HG02884 (cell line): Measurements from ENCODE around the gene MGAT3.

Experiments used
- ATAC-seq: cut with Tn5 transposase; IDR thresholded peaks from one replicate; pipeline ENCODE4 v1.9.1; 2021; ENCODE audit warnings: mild to moderate bottlenecking, moderate library complexity; ENCODE audit not compliant: unreplicated experiment

The MGAT3 gene

DNA sequence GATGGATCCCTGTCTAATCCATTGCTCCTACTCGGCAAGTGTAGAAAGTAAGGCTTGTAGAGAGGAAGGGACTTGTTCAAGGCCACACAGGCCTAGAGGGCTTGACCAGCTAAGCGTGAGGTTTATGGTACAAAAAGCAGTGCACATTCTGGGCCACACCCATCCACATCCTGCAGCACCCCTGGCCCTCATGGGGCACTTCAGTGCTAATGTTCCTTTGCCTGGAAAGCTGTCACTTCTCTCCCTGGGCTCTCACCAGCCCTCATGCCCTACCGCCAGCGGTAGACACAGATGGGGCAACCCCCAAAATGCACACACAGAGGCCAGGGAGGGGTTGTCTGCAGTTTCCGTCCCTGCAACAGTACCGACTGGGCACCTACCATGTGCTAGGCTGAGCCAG is 7.1 kb upstream of the MGAT3 start:
- no peak for ATAC-seq

DNA sequence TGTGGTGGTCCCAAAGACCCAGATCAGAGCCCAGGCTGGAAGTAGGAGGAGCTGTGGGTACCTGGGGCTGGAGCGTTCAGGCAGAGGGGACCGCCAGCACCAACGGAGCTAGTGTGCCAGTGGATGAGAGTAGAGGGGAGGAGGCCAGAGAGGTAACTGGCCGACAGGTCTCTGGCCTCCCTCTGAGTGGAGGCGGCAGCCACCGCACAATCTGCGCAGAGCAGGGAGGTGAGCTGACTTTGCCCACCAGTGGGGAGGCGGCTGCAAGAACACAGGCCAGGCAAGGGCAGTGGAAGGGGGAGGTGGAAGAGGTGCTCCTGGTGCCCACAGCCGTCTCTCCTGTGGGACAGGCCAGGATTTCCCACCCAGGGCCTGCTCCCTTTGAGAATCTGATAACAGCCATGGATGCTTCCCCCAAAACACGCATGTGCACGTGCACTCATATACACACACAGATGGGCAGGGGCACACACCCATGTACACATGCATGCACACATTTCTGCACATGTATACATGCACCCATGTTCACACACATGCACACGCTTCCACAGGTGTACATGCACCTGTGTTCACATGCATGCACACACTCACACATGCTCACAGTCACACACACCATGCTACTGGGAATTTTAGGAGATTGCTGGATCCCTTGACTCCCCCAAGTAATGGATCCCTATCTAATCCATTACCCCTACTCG is 6.4 kb upstream of the MGAT3 start:
- no peak for ATAC-seq

DNA sequence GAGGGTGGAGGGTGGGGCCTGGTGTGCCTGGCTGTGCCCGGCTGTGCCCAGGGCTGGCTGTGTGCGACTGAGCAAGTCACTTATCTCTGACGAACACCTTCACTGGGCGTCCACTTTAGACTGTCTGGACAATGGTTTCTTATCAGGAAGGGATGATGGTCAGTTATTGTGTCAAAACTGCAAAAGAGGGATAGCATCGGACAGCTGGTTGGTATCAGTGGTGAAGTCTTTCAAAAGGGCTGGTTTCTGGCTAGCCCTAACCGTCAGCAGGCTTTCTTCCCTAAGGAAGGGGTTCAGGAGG is 4.1 kb upstream of the MGAT3 start:
- ATAC-seq, result no peak

DNA sequence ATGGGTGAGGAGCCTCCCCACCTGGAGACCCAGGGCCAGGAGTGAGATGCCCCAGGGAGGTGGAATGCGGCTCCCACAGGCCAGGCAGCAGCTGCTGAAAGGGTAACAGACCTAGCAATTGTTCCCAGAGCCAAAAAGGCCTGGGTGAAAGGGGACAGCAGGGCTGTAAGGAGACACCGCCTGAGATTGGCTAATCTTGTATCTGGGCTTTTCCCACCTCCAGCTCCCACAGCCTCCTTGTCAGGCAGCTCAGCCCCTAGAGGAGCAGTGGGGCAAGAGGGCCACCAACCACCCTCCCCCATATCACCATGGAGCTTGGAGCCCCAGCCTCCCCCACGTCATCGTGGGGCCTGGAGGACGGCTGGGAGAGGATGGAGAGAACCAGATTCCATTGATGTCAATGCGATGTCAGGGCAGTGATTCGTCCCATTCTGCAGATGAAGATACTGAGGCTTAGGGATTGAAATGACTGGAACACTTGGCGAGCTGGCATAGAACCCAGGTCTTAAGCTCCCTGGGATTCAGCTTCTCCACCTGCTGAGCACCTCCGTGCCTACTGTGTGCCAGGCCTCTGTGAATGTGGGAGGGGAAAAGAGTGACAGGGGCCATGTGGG is 2.9 kb upstream of the MGAT3 start:
- no peak for ATAC-seq

DNA sequence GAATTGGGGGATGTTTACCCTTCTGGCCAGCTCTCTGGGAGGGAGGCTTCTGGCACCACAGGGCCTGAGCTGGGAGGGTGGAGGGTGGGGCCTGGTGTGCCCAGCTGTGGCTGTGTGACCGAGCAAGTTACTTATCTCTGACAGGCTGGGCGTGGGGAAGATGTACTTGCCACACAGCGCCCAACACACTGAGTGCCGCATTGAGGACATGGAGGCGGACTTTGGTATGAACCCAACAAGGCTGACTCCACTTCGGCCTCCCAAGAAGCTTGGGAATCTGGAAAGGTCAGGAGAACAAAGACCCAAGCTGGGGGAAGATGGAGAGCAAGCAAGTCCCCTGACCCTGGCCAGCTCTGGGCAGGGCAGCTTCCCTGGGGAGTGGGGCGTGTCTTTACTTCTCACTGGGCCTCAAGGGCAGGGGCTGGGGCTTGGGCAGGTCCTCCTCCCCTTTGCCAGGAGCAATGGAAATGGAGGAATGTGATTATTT is 2.4 kb upstream of the MGAT3 start:
- ATAC-seq, result no peak

DNA sequence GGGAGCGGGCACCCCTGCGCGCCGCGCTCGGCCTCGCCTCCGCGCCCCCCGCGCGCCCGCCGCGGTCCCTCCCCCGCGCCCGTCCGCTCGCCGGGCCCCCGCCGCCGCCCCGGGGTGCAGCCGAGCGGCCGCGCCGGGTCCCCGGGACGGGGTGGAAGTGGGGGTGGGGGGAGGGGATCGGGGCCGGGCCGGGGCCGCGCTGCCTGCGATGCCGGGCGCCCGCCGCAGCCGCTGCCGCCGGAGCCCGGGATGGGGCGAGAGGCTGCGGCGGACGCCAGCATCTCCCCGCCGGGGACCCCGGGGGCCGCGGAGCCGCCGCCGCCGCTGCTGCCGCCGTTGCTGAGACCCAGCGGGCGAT is 365 bp downstream of the MGAT3 start:
- no peak for ATAC-seq

DNA sequence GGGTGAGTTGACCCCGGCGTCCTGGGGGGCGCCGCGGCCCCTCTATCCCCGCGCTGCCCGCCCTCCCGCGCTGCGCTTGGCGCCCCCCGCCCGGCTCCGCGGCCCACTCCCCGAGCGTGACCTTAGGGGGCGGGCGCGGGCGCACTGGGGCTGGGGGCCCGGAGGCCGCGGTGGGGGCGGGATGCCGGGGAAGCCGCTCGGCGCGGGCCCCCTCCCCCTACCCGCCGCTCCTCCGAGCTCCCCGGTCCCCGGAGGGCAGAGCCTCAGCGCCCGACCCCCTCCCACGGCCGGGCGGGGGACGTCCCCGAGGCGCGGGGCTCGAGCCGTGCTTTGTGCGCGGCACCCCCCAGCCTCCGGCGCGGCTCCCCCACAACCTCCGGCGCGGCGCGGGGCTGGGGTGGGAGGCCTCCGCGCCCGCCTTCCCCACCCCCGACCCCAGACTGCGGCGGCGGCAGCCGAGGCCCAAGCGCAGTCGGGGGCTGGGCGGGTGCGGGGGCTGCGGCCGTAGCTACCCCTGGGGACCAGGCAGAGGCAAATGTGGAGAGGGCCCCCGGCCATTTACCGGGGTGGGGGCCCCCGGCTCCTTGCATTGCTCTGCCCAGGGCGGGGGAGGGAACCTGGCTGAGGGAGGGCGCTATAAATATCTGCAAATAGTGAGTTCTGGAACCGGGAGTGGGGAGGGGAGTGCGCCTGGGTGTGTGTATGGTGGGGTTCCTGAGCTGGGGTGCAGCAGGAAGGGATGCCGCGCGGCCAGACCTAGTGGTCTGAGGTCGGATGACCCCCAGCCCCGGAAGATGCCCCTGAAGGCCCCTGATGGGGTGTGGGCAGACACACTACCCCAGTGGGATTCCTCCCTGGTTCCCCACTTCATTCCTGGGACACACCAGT is 988 bp downstream of the MGAT3 start:
- no peak for ATAC-seq

DNA sequence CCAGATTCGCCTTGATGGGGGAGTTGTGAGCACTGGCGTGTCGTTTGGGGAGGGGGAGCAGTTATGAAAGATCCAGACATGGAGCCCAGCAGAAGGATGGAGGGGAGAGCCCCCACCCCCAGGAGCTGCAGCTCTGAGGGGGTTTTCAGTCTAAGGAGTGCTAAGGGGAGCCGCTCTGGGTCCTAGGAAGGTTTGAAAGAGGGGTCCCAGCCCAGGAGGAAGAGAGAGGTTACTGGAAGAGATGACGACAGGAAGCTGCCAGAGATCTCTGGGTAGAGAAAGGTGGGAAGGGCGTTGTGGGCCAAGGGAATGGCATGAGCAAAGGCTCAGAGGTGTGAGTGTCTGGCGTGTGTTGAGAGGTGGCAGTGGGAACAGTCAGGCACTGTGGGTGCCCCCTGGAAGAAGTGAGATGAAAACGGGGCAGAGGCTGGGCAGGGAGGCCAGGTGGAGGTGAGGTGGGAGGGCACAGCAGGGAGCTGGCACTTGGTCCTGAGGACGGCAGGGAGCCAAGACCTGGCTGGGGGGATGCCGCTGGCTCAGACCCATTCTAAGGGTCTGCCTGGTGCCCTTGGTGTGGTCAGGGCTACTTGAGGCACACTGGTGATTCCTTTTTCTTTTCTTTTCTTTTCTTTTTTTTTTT is 1.8 kb downstream of the MGAT3 start:
- no peak for ATAC-seq

DNA sequence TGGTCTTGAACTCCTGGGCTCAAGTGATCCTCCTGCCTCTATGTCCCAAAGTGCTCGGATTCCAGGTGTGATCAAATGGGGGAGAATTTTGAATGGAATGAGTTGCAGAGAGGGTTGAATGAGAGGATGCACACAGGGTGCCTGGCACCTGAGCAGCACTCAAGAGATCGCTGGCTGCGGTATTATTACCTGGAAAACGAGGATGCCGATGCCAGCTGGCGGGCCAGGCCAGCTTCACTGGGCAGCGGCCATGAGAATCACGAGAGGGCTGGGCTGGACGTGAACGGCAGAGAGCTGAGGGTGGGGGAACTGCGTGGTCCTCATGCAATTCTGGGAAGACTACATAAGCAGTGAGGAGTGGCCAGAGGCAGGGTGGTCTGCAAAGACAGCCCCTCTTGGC is 2.9 kb downstream of the MGAT3 start:
- no peak for ATAC-seq

DNA sequence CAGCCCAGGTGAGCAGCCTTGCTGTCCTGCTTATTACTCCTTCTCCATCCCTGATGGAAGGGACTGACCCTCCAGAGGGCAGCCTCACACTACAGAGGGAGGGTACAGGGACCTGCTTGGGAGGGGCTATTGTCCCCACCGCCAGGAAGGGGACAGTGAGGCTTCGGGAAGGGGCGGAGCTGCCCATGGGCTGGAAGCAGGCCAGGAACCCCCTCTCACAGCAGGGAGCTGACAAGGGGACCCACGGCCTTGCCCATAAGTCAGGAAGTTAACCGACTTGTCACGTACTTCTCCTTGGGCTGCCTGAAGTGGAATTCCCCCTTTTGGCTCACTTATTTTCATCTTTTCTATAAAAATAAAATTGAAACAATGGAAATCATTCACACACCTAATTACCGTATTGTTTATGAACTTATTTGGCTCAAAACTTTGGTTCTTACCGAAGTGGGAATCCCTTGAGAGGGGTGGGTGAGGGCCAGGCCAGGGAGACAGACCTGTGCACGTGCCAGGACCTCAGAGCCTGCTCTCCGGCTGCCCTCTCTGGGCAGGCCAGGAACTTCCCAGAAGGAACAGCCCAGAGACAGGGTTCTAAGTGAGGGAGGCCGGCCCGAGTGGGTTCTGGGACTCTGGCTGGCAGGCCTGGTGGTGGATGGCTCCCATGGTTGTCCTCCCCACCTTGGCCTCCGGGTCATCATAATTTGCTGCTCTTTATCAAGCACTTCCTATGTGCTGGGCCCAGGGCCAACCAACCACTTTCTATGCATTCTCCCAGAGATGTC is 5.8 kb downstream of the MGAT3 start:
- ATAC-seq, result no peak

DNA sequence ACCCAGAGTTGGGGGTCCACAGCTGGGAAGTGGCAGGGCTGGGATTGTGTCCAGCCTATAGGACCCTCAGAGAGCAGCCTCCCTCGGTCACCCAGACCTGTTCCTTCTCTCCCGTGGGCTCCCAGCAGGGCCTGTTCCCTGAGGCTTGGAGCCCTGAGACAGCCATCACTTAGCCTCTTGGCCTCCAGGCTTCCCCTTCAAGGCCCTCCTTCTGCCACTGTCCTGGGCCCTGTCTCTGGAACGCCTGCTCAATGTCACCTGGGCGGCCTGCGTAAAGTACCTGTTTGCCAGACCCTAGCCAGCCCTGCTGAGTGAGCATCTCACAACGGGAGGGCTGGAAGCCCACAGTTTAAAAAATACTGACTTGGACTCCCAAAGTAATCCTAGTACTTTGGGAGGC is 6.5 kb downstream of the MGAT3 start:
- no peak for ATAC-seq

DNA sequence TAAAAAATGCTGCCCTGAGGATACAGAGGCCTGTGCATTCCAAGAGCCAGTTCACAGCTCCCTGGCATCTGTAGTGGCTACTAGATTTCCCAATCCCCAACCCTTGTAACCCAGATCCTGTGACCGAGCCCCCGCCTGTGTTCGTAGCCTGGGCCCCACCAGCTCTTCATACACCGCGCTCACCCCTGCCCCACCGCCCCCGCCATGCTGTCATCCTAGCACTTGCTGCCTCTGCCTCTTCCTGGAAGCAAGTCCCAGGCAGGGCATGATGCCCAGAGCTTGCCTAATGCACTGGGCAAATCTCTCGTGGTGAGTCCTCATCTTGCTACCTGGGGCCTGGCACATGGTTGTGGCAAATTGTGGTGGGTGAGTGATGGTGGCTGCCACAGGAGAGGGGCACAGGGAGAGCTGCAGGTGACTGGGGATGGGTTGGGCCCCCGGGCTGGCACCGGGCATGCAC is 7.1 kb downstream of the MGAT3 start:
- ATAC-seq, result no peak

DNA sequence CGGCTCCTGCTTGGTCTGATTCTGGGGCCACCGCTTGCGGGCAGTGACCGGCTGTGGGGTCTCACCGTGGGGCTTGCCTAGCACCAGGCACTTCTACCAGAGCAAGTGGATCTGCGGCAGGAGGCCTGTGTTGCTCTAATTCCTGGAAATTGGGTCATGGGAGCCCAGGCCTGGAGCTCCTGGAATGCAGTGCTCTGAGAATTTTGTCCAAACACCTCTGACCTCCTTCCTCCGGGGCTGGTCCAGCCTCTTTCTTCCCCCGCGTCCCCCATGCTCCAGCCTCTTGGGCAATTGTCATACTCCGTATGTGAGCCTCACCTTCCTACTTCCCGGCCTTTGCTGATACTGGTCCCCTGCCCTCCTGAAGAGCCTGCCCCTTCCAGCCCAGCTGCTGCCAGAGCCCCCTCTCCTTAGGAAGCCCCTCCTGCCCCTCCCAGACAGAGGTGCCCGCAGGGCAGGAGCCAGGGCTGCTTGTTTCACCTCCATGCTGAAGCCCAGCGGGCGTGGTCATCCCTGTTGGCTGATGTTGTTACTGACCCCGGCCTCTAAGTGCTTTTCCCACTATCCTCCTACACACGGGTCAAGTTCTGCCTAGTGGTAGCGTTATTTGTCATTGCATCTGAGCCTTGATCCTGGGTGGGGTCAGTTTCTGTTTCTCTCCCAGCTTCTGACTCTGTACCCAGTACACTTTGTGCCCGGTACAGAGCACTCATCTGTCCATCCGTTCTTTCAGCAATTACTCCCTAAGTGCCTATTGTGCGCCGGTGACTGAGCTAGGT is 9.6 kb downstream of the MGAT3 start:
- no peak for ATAC-seq

DNA sequence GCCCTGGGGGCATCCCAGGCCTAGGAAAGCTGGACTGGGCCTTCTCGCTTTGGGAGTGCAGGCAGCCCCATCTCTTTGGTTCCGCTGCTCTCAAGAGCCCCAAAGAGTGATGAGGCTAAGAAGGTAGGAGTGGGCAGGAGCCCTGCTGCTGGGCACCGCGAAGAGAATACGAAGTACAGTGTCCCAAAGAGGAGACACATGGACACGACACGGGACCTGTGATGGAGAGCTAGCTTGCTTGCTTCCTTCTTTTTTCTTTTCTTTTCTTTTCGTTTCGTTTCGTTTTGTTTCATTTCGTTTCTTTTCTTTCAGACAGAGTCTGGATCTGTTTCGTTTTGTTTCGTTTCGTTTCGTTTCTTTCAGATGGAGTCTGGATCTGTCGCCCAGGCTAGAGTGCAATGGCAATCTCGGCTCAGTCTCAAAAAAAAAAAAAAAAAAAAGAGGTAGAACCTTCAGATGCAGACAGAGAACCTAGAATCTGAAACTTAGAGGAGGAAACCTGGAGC is 10.6 kb downstream of the MGAT3 start:
- no peak for ATAC-seq

DNA sequence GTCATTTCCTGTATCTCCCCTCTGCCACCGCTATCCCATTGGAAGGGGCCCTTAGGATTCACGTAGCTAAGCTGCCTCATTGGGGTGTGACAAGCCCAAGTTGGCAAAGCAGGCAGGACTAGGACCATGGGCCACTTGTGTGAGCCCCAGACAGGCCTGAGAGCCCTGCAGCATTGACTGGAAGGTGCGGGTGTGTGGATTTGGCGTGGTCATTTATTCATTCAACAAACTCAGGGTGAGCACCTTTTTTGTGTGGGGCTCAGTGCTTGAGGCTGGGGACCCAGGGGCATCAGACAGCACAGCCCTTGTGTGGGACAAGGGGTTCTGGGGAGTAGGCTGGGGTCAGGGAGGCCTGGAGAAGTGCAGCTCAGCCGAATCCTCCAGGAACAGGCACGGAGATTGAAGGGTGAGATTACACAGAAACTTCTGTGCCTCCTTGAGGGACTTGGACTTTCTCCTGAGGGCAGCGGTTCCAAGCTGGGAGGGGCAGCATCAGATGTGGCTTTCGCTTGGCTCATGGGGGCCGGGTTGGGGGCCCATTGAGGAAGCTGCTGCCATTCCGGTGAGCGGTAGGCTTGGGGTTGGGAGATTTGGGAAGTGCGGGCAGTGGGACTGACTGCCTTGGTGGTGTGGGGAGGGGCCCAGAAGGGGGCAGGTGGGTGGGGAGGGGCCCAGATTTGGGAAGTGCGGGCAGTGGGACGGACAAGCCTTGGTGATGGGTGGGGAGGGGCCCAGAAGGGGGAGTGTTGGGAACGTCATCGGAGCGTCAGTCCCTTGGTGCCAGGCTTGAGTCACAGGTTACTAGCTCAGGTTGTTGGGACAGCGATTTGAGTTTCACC is 11.9 kb downstream of the MGAT3 start:
- ATAC-seq, result no peak

DNA sequence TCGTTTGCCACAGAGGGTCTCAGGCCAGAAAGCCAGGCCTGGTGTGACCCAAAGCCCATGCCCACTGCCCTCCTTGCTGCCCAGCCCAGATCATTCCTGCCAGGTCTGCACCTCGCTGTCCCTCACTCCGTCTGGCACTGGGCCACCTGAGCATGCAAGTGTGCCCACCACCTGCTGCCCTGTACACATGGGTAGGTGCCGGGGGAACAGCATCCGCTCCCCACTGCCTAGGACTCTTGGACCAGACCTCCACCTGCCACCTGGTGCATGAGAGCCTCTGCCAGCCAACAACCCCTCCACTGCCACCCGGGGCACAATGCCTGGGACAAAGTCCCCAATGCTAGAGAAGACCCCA is 12.5 kb downstream of the MGAT3 start:
- ATAC-seq, result no peak

DNA sequence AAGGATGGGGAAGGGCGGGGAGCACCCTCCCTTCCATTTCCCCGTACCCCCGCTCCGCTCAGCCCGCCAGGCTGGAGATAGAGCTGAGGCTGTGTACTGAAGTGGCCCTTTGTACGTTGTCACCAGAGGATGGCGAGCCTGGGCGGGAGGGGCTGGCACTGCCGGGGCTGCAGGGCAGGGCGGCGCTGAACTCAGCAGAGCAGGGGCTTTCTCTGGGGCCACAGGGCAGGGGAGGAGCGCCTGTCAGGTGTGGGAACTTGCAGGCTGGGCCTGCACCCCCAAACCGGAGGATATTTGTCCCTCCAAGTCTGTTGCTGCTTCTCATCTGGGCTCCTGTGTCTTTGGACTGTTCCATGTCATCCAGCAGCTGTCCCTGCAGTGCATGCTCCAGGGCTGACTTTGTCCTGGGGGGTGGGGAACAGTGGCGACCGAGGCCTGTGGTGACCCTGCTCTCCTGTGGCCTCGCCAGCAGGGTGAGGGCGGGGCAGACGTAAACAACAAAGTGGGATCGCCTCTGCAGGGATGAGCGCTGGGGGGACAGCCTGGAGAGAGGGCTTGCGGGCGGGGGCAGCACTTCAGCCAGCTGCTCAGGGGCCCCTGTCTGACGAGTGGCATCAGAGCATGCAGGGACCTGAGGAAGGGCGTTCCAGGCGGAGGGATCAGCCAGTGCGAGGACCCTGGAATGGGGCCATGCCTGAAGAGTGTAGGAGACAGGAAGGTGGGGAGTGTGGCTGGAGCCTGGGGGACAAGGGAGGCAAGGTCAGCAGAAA is 13.1 kb downstream of the MGAT3 start:
- no peak for ATAC-seq
